NCI-H2196 (cell line): ENCODE measurements around the gene RPL14.
"Not testable (repeated sequence)": the region's sequence is repeated elsewhere in the genome, so short reads cannot be mapped to it uniquely, and the experiment has no call there.

Source experiments
- DNase-seq: peaks from one replicate; lab custom pipeline; 2025; ENCODE audit not compliant: unreplicated experiment; lab: John Stamatoyannopoulos, UW

The RPL14 gene

GRCh38 chr3:40456940-40457823 lies at the start of gene RPL14:
Gene RPL14 (plus strand): TSS chr3:40457339. CDS start chr3:40457472, 133 bp downstream.
- peak; percentile 79 for DNase-seq

DNA sequence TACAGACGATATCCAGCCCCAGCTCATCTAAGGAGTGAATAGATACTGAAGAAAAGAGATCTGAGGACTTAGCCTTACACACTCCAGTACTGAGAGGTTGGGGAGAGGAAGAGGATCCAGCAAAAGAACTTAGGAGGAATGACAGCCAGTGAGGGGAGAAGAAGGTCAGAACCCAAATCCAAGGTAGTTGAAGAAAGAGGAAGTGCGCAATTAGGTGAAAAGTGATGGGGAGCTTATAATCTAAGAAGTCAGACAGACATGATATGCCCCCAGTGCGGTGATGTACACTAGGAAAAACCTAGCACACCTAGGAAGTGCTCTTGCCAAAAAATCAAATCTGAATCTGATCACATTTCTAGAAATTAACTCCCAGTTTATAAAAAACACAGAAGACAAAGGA lies 49.5 kb upstream of the RPL14 start:
- no peak for DNase-seq

- DNase-seq: no peak
Measured at GRCh38 chr3:40414270-40414669, 42.9 kb upstream of the RPL14 start.

GRCh38 chr3:40417845-40418543 lies 39.1 kb upstream of the RPL14 start:
- DNase-seq: no peak

GRCh38 chr3:40422861-40423260 lies 34.3 kb upstream of the RPL14 start:
- DNase-seq: no peak

DNA sequence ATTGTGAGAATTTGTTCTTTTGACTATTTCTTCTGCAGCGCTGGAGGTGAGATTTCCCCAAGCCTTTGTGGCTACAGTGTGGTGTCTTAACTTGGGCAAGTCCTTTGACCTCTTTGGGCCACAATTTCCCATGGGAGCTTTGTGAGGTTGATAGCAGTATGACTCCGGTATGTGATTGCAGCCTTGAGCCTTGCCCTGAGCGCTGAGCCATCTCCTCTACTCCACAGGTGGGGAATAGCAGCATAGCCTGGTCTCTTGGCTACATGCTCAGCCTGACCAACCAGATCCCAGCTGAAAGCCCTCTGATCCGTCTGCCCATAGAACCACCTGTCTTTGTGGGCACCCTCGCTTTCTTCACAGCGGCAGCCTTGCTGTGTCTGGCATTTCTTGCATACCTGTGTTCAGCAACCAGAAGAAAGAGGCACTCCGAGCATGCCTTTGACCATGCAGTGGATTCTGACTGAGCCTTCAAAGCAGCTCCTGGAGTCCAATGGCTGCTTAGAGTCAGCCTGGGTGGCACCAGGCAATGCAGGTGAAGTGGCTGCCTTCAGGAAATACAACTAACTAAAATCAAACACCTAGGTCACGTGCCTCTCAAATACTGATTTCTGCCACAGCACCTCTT lies 30.0 kb upstream of the RPL14 start:
- DNase-seq: no peak

DNA sequence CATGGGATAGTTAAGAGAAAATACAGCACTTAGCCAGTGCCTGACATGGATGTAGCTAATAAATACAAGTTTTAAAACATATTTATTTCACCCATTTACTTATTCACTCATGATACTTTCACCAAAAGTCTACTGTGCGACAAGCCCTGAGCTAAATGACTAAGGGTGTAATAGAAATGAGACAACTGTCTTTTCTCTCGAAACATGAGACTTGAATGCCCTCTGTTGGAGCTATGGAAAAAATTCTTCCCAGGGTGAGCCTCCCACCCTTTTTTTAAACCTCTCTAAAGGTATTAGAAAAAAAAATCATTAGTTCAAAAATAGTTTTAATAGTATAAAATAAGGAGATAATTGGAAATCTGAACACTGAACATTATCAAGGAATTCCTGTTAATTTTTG lies 24.3 kb upstream of the RPL14 start:
- DNase-seq: no peak

DNA sequence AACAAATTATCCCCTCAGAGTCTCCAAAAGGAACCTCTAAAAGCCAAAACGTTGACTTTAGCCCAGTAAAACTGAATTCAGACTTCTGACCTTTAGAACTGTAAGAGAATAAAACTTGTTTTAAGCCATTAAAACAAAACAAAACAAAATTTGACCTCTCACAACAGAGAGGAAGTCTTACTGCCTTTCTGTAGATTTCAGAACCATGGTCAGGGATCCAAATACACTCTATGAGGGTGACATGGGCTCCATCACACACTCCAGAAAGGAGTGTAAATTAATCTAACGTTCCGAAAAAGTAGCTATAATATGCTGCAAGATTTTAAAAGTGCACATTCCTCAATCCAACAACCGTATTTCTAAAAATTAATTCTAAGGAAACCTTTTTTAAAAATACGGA lies 19.2 kb upstream of the RPL14 start:
- DNase-seq: no peak

DNA sequence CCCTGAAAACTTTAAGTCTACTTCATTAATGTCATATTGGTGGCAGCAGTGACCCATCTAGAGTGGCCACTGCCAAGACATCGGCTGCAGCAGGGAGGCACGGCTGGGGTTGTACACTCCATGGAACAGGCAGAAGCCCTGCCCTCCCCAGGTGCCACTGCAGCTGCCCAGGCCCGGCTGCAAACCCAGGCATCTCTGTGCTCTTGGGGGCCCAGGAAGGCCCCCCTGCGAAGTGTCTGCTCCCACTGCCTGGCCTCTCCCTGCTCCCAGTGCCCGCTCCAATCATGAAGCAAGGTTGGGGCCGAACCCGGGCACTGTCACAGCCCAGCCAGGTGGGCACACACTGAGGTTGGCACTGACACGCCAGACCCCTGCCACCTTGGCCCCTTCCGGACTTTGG lies 12.1 kb upstream of the RPL14 start:
- DNase-seq: no peak

GRCh38 chr3:40445880-40446279 lies 11.3 kb upstream of the RPL14 start:
- DNase-seq: no peak

- no peak for DNase-seq
Measured at GRCh38 chr3:40450438-40450837, 6.7 kb upstream of the RPL14 start.

DNA sequence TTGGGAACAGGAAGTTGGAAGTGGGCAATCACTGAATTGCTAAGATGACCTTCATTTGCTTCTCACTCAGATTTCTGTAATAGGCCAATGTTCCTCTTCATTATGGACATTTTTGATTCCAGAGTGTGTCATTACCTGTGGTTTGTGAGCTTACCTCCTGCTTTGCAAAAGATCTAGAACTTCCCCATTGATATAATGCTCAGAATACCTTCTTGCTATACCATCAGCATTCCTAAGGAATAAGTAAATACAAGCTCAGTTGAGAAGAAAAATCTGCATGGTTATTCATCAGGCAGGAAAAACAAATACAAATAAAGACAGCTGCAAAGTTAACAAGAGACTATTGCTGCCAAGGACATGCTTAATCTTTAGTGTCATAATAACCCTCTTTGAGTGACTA lies 5.6 kb upstream of the RPL14 start:
- DNase-seq: no peak

- DNase-seq: no peak
Measured at GRCh38 chr3:40452057-40452456, 5.1 kb upstream of the RPL14 start.

GRCh38 chr3:40452562-40452875 lies 4.6 kb upstream of the RPL14 start:
- DNase-seq: no peak

- DNase-seq: peak; percentile 88
Measured at GRCh38 chr3:40452876-40453730, 4.0 kb upstream of the RPL14 start.

DNA sequence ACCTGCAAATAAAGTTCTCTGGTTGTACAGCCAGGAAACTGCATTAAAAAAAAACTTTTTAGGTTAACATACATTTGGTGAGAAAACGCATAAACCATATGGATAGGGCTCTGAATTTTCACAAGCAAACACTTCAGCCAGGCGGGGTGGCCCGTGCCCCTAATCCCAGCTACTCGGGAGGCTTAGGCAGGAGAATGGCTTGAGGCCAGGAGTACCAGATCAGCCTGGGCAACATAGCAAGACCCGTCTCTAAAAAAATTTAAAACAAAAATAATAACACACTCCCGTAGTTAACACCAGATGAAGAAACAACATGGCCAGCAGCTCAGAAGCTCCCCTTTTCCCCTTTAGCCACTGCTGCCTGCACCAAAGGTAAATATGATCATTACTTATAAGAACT lies 3.2 kb upstream of the RPL14 start:
- DNase-seq: no peak

- DNase-seq: no peak
Measured at GRCh38 chr3:40455328-40455727, 1.8 kb upstream of the RPL14 start.

GRCh38 chr3:40456279-40456939 lies 730 bp upstream of the RPL14 start:
- DNase-seq: no peak

- no peak for DNase-seq
Measured at GRCh38 chr3:40458473-40458872, 1.3 kb downstream of the RPL14 start.

DNA sequence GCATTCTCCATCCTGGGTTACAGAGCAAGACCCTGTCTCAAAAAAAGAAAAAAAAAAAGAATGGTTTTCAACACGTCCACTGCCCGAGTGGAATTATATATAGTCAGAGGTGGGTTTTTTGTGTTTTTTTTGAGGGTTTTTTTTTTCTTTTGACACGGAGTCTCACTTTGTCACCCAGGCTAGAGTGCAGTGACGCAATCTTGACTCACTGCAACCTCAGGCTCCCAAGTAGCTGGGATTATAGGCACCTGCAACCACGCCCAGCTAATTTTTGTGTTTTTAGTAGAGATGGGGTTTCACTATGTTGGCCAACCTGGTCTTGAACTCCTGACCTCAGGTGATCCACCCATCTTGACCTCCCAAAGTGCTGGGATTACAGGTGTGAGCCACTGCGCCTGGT lies 3.3 kb downstream of the RPL14 start:
- not testable (repeated sequence) for DNase-seq

DNA sequence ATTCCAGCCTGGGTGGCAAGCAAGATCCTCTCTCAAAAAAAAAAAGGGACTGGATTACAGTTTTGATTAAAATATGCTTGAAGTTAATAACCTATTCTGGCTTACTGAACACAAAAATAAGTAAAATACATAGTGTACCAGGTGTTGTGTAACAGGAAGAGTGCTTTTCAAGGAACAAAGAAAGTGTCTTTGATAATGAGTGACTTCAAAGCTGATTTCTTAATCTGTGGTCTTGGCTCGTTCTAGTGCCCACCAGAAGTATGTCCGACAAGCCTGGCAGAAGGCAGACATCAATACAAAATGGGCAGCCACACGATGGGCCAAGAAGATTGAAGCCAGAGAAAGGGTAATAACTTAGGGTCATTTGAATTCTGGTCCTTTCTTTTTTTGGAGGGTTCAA lies 4.0 kb downstream of the RPL14 start:
- no peak for DNase-seq
